CD4-positive, CD25-positive, alpha-beta regulatory T cell (primary cell): ENCODE results near the gene TLR9. TPM values are rescaled to one million over a fixed set of nuclear protein-coding genes. Genes with fewer than 3 reads are reported as not detected.

ENCODE experiments used
- ATAC-seq, 2 donors: fragments of 150-1000 bp; cut with Tn5 transposase; one replicate each; pipeline ENCODE4 v1.10.0; 2021; ENCODE audit warnings: low read depth in 2 of 2, moderate number of reproducible peaks in 2 of 2, moderate library complexity in 1 of 2
- DNase-seq, 3 donors: peaks; one replicate each; pipeline versions ENCODE4 v3.0.0 to v3.0.0-alpha.2; 2012 to 2022; ENCODE audit warnings: mixed read lengths in 1 of 3
- H3K27ac ChIP-seq: one replicate; pipeline ENCODE4 v1.7.0; 2013; ENCODE audit warnings: mild to moderate bottlenecking, low read length; ENCODE audit not compliant: insufficient read depth, poor library complexity, severe bottlenecking
- H3K27me3 ChIP-seq: one replicate; pipeline ENCODE4 v1.7.0; 2013; ENCODE audit warnings: low read length; ENCODE audit not compliant: control insufficient read depth, insufficient read depth
- H3K36me3 ChIP-seq: one replicate; pipeline ENCODE4 v1.7.0; 2013; ENCODE audit warnings: mild to moderate bottlenecking, low read length, moderate library complexity; ENCODE audit not compliant: control insufficient read depth, insufficient read depth
- H3K4me1 ChIP-seq: 2 replicates; pipeline ENCODE4 v1.7.0; 2013; ENCODE audit warnings: mild to moderate bottlenecking, low read length; ENCODE audit not compliant: insufficient read depth, control insufficient read depth, poor library complexity, severe bottlenecking
- H3K4me3 ChIP-seq: one replicate; pipeline ENCODE4 v1.7.0; 2013; ENCODE audit warnings: low read depth, mild to moderate bottlenecking, low read length, moderate library complexity
- H3K9me3 ChIP-seq, 2 experiments: 1 replicate in 1 of 2; 2 replicates in 1 of 2; pipeline ENCODE4 v1.7.0; 2013; ENCODE audit warnings: low read length in 2 of 2, mild to moderate bottlenecking in 1 of 2, moderate library complexity in 1 of 2; ENCODE audit not compliant: control insufficient read depth in 2 of 2
- H3K27ac Mint-ChIP-seq, 3 donors: one replicate each; pipeline ENCODE4 v1.8.0; 2020 to 2022; ENCODE audit warnings: mild to moderate bottlenecking in 3 of 3, mixed read lengths in 3 of 3, moderate library complexity in 2 of 3
- H3K27me3 Mint-ChIP-seq: one replicate; pipeline ENCODE4 v1.8.0; 2022; ENCODE audit warnings: mild to moderate bottlenecking, mixed read lengths
- H3K36me3 Mint-ChIP-seq: one replicate; pipeline ENCODE4 v1.8.0; 2020; ENCODE audit warnings: mixed read lengths
- H3K4me1 Mint-ChIP-seq, 4 donors: one replicate each; pipeline ENCODE4 v1.8.0; 2020 to 2022; ENCODE audit warnings: mixed read lengths in 4 of 4, mild to moderate bottlenecking in 1 of 4
- H3K4me3 Mint-ChIP-seq, 4 donors: one replicate each; pipeline ENCODE4 v1.8.0; 2020 to 2022; ENCODE audit warnings: mild to moderate bottlenecking in 4 of 4, mixed read lengths in 4 of 4, moderate library complexity in 3 of 4
- H3K9me3 Mint-ChIP-seq, 7 donors: one replicate each; pipeline ENCODE4 v1.8.0; 2020 to 2022; ENCODE audit warnings: mixed read lengths in 7 of 7, mild to moderate bottlenecking in 3 of 7, moderate library complexity in 2 of 7
- polyA plus RNA-seq, 4 donors: library from polyadenylated mRNA; unstranded; fragments of 300-500 nt; fragmentation: Illumina TruSeq; gene quantifications; one replicate each; pipeline ENCODE4 v1.2.3, GENCODE V29; 2021
- total RNA-seq: library from RNA; stranded (reverse); gene quantifications from one replicate; pipeline ENCODE4 v1.2.3, GENCODE V29; 2022

Gene TLR9
- total and polyA plus RNA-seq, 5 donors from 2014 or later, result 0.16 to 0.27 TPM; not detected in 3

DNA sequence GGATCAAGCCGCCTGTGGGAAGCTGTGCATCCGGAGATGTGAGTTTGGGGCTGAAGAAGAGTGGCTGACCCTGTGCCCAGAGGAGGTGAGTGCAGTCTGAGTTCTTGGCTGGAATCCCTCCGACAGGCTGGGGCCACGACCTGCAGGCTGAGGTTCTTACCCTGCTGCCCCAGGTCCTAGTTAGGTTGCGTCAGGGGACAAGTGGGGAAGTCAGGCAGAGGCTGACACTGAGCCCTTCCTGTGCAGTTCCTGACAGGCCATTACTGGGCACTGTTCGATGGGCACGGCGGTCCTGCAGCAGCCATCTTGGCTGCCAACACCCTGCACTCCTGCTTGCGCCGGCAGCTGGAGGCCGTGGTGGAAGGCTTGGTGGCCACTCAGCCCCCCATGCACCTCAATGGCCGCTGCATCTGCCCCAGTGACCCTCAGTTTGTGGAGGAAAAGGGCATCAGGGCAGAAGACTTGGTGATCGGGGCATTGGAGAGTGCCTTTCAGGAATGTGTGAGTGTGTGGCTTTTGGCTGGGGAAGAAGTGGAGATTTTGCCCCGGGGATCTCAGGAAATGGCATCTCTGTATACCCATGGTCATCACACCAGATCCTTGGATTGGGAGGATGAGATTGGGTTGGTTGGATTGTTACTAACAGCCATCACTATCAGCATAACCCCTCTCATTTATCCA, 21.4 kb upstream of the TLR9 start:
- DNase-seq (no peak), ATAC-seq (no peak)

DNA sequence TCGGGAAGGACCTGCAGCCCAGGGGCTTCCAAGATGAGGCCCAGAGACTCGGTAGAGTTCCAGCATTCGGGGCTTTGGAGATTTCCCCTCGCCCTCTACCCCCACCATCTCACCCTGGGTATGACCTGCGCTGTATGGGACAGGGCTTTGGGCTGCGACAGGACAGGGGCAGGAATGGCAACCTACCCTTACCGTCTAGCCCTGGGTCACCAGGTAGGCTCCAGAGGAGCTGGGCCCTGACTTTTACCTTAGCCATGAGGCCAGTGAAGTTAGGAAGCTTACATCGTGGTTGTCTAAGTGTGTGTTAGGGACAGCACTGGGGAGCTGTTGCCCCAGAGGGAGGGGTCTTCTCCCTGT, 20.8 kb upstream of the TLR9 start:
- H3K36me3 ChIP-seq, result peaks cover 20% of the 10 kb centered on the region
- peaks cover 29% of the 10 kb centered on the region for H3K36me3 Mint-ChIP-seq
- ATAC-seq (peak; percentile 2 to 3), DNase-seq (no peak)
- peak overlapping the region; percentile 87 to 96 (median 94) for H3K4me3 Mint-ChIP-seq
- H3K4me1 Mint-ChIP-seq, result peaks cover 8 to 88% (median 60%) of the 10 kb centered on the region in 4 donors
- no peaks in the 10 kb centered on the region for H3K27me3 Mint-ChIP-seq
- no peaks in the 10 kb centered on the region for H3K9me3 ChIP-seq
- peak overlapping the region; percentile 91 to 95 (median 94) for H3K27ac Mint-ChIP-seq
- H3K4me3 ChIP-seq, result peak overlapping the region; percentile 69
- H3K27ac ChIP-seq, result peak overlapping the region; percentile 89
- no peaks in the 10 kb centered on the region for H3K27me3 ChIP-seq
- H3K4me1 ChIP-seq, result peaks cover 68% of the 10 kb centered on the region
- no peaks in the 10 kb centered on the region for H3K9me3 Mint-ChIP-seq

More for the DNA sequence above, 21.4 kb upstream of the TLR9 start:
- peak overlapping the region; percentile 69 for H3K4me3 ChIP-seq
- no peaks in the 10 kb centered on the region for H3K27me3 ChIP-seq
- Mint-ChIP-seq H3K27me3 (no peaks in the 10 kb centered on the region), H3K4me1 (peaks cover 4 to 89% (median 57%) of the 10 kb centered on the region in 4 donors), H3K9me3 (no peaks in the 10 kb centered on the region), H3K4me3 (peak overlapping the region; percentile 87 to 96 (median 94)), H3K36me3 (peaks cover 29% of the 10 kb centered on the region), H3K27ac (peak overlapping the region; percentile 91 to 95 (median 94))
- H3K9me3 ChIP-seq, result no peaks in the 10 kb centered on the region
- H3K36me3 ChIP-seq, result peaks cover 20% of the 10 kb centered on the region
- H3K27ac ChIP-seq, result peak overlapping the region; percentile 89
- H3K4me1 ChIP-seq, result peaks cover 65% of the 10 kb centered on the region

DNA sequence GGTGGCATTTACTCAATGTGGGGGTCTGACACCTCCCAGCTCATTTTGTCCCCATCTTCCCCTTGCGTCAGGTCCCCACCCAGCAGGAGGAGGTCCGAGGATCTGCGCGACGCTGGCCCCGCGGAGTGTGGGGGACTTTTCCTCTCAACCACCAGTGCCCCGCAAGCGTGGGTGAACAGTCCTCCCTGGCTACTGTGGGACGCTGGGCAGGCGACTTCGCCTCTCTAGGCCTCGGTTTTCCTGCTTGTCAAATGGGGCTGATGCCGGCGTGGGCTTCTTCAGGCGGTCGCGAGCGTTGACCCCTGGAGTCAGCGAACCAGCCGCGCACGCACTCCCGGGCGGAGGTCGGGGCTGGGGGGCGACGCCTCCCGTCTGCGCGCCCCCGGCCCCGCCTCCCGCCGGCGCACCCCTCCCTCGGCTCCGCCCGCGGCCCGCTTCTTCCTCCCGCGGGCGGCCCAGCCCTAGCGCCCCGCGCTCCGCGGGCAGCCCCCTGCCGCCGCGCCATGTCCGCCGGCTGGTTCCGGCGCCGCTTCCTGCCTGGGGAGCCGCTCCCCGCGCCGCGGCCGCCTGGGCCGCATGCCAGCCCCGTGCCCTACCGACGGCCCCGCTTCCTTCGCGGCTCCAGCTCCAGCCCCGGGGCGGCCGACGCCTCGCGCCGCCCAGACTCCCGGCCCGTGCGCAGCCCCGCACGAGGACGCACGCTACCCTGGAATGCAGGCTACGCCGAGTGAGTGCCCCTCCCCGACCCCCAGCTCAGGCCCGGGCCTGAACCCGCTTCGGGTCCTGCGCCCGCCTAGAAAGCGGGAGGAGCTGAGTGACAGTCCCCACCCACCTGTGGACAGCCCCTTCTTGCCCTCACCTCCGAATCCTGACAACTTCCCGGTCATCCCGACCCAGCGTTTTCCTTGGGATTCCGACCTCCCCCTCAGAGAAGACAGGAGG, 20.1 kb upstream of the TLR9 start, which contains the start of gene PPM1M:
TSS of gene PPM1M (plus strand) at position 438 of the 942 bp plus-strand sequence. CDS start at position 504, 66 bp downstream.
- Mint-ChIP-seq H3K9me3 (no peaks in the 10 kb centered on the region), H3K4me1 (peaks cover 8 to 89% (median 64%) of the 10 kb centered on the region in 4 donors), H3K4me3 (peak within 1 kb of the TSS; percentile 87 to 96 (median 94)), H3K36me3 (peaks cover 27% of the 10 kb centered on the region), H3K27me3 (no peaks in the 10 kb centered on the region), H3K27ac (peak within 1 kb of the TSS; percentile 95 to 97 (median 96))
- Histone ChIP-seq H3K27ac (peak within 1 kb of the TSS; percentile 89), H3K27me3 (no peaks in the 10 kb centered on the region), H3K4me3 (peak within 1 kb of the TSS; percentile 69), H3K4me1 (peaks cover 73% of the 10 kb centered on the region), H3K36me3 (peaks cover 17% of the 10 kb centered on the region), H3K9me3 (no peaks in the 10 kb centered on the region)
- peak; percentile 70 to 83 (median 78) for DNase-seq
- peak; percentile 57 to 66 for ATAC-seq

DNA sequence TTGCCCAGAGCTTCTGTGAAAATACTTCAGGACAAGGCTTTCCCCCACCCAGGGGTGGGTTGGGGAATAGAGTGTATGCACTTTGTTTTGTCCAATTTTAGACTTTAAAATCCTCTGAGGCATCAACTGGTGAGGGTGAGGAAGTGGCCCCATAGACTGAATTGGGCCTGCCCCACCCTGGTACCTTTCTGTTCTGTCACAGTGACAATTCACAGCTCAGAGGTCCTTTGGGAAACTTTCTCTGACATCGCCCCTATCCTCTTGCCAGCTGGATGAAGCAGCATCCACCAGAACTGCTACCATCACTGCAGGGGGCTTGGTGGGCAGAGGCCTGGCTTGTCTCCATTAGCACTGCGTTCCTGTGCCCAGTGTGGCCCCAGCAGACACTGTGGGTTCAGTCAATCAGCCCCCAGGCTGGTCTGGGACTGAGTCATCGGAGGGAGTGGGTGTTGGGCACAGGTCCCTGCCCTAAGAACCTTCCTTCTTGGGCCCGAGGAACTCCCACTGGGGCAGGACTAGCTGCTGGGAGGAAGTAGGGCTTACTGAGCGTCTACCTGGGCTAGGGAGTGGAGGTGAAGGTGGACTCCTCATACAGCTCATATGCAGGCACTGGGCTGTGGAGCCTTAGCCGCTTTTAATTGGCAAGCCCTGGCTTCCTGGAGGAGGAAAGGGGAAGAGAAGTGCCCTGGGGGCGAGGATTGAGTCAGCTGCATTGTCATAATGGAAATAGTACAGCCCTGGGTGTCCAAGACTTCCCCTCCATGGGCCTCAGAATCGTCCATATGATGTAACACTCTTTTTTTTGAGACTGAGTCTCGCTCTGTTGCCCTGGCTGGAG, 18.6 kb upstream of the TLR9 start:
- H3K9me3 Mint-ChIP-seq, result no peaks in the 10 kb centered on the region
- peaks cover 6% of the 10 kb centered on the region for H3K27me3 Mint-ChIP-seq
- Histone ChIP-seq H3K4me3 (peak overlapping the region; percentile 32), H3K36me3 (peaks cover 8% of the 10 kb centered on the region), H3K27me3 (no peaks in the 10 kb centered on the region), H3K4me1 (peaks cover 75% of the 10 kb centered on the region), H3K27ac (peak overlapping the region; percentile 89), H3K9me3 (no peaks in the 10 kb centered on the region)
- peaks cover 8 to 88% (median 64%) of the 10 kb centered on the region in 4 donors for H3K4me1 Mint-ChIP-seq
- peak in 1 of 3 donors; percentile 33 for DNase-seq
- peak overlapping the region; percentile 95 to 97 (median 96) for H3K27ac Mint-ChIP-seq
- peak overlapping the region; percentile 78 to 96 (median 86) for H3K4me3 Mint-ChIP-seq
- H3K36me3 Mint-ChIP-seq, result peaks cover 17% of the 10 kb centered on the region
- ATAC-seq, result peak in 1 of 2 donors; percentile 2

GRCh38 chr3:52242039-52242438, 16.6 kb upstream of the TLR9 start:
- H3K4me3 ChIP-seq, result no peak overlapping the region
- ATAC-seq (no peak), DNase-seq (no peak)
- H3K4me1 ChIP-seq, result peaks cover 73% of the 10 kb centered on the region
- H3K27me3 Mint-ChIP-seq, result peaks cover 6% of the 10 kb centered on the region
- no peaks in the 10 kb centered on the region for H3K9me3 Mint-ChIP-seq
- no peaks in the 10 kb centered on the region for H3K36me3 ChIP-seq
- H3K27me3 ChIP-seq, result no peaks in the 10 kb centered on the region
- H3K27ac ChIP-seq, result peak overlapping the region; percentile 90
- peak overlapping the region in 1 of 3 donors; percentile 62 for H3K27ac Mint-ChIP-seq
- peak overlapping the region in 2 of 4 donors; percentile 72 to 100 for H3K4me3 Mint-ChIP-seq
- H3K4me1 Mint-ChIP-seq, result peaks cover 8 to 85% (median 59%) of the 10 kb centered on the region in 4 donors
- no peaks in the 10 kb centered on the region for H3K36me3 Mint-ChIP-seq
- H3K9me3 ChIP-seq, result no peaks in the 10 kb centered on the region

DNA sequence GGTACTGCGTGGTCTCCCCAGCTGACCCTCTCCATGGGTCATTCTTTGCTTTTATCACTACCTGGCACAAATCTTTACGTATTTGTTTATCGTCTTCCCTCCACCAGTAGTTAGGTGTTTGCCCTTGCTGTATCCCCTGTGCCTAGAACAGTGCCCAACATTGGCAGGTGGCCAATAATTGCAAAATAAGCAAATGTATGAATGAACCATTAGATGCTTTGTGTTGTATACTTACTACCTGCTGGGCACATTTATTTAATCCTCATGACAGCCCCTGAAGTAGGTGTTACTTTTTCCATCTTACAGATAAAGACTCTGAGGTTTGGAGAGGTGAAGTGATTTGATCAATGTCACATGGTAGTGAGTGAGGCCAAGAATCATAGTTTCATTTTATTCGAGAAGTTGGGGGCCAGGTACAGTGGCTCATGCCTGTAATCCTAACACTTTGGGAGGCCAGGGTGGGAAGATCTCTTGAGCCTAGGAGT, 15.5 kb upstream of the TLR9 start:
- H3K27me3 Mint-ChIP-seq, result peaks cover 6% of the 10 kb centered on the region
- H3K27ac ChIP-seq, result peak overlapping the region; percentile 90
- peak overlapping the region; percentile 70 to 97 (median 92) for H3K27ac Mint-ChIP-seq
- H3K9me3 ChIP-seq, result no peaks in the 10 kb centered on the region
- ATAC-seq (no peak), DNase-seq (peak in 1 of 3 donors; percentile 34)
- peak overlapping the region; percentile 80 for H3K4me3 ChIP-seq
- H3K4me1 ChIP-seq, result peaks cover 73% of the 10 kb centered on the region
- H3K9me3 Mint-ChIP-seq, result no peaks in the 10 kb centered on the region
- no peaks in the 10 kb centered on the region for H3K36me3 Mint-ChIP-seq
- H3K27me3 ChIP-seq, result no peaks in the 10 kb centered on the region
- H3K36me3 ChIP-seq, result no peaks in the 10 kb centered on the region
- peaks cover 8 to 85% (median 54%) of the 10 kb centered on the region in 4 donors for H3K4me1 Mint-ChIP-seq
- peak overlapping the region; percentile 97 to 100 (median 98) for H3K4me3 Mint-ChIP-seq
